ENCODE results near the gene IGFL3. TPM values are rescaled to one million over a fixed set of nuclear protein-coding genes. Genes with fewer than 3 reads are reported as not detected.
A peak's percentile ranks its signal among the peaks of the same experiment; 100 is the strongest.

The IGFL3 gene
- total and polyA plus RNA-seq, 2 of the 13 experiments (the other 11 are each of a cell fraction or from before 2014, with no cell fraction given) = not detected

GRCh38 chr19:46085888-46086287, 38.6 kb downstream of the IGFL3 start:
- Histone ChIP-seq H4K20me1 (ENCODE audit: insufficient read depth, low read length) (no peaks in the 10 kb centered on the region), H3K9ac (ENCODE audit: insufficient read depth, low read depth, low read length) (no peak overlapping the region), H3K36me3 (replicated peaks in 1 of 2; ENCODE audit: control insufficient read depth in 1 of 2, insufficient read depth in 2 of 2, low read length in 2 of 2) (no peaks in the 10 kb centered on the region), H3K27ac (ENCODE audit: extremely low read length, insufficient read depth, low read length) (no peak overlapping the region), H3K4me2 (ENCODE audit: low read depth, low read length) (no peak overlapping the region), H3K27me3 (ENCODE audit: control insufficient read depth in 1 of 2, insufficient read depth in 2 of 2, low read length in 2 of 2) (peaks cover 0 to 6% of the 10 kb centered on the region in 2 experiments; a peak in 1 of 5 replicates), H3K79me2 (ENCODE audit: insufficient read depth, low read length) (no peaks in the 10 kb centered on the region), H2AFZ (ENCODE audit: low read length) (no peak overlapping the region), H3K4me3 (replicated peaks in 1 of 3; ENCODE audit: insufficient read depth in 1 of 3, low read depth in 2 of 3, low read length in 3 of 3) (no peak overlapping the region), H3K4me1 (ENCODE audit: insufficient read depth, low read length) (no peaks in the 10 kb centered on the region), H3K9me3 (ENCODE audit: low read length) (peaks cover 15% of the 10 kb centered on the region; the same call in 1 of the 2 replicates)
- ATAC-seq (no peak), FAIRE-seq (no peak), DNase-seq (ENCODE audit: low spot score) (no peak)
- in situ Hi-C loops (cut with HindIII; ENCODE audit: extremely low pct_ligation_motif_present, low pct_unique_long_range_greater_than_20kb) (no loop called here), intact Hi-C loops (cut with micrococcal nuclease; ENCODE audit: unreplicated experiment) (no loop called here)
- BruUV-seq (replicated peaks) = no TSS peak
- ChIA-PET POLR2A (no interaction called here), CTCF (ENCODE audit: low intra/inter-chr PET ratio, low total read pairs) (no interaction called here)
- TF ChIP-seq HNRNPH1 (optimal IDR thresholded peaks at IDR 0.05; ENCODE audit: low read depth, low read length) (no peak), ZNF160 (CRISPR knock-in tag; IDR thresholded peaks at IDR 0.05) (peak; percentile 95; the same call in 1 of the 2 replicates)
- WGBS (ENCODE audit: low lambda C conversion rate) = 0% methylated on average over 1 of the region's 1 CpG

DNA sequence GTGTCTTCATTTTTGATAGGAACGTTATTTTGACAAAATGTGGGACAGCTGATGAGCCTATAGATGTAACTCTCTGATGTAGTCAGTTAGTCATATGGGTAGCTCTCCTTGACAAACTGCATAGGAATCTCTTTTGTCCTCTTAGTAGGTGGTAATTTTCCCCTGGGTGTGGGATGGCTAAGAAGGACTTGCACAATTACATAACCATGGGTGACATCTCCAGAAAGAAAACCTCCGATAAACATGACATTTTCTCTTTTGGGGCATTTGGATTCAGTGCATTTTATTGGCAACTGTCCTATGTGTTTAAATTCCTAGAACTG, 41.8 kb downstream of the IGFL3 start:
- no peaks in the 10 kb centered on the region for H3K79me2 ChIP-seq (ENCODE audit: insufficient read depth, low read length)
- H3K36me3 ChIP-seq (replicated peaks in 1 of 2; ENCODE audit: control insufficient read depth in 1 of 2, insufficient read depth in 2 of 2, low read length in 2 of 2) = no peaks in the 10 kb centered on the region
- in situ Hi-C loops (cut with HindIII; ENCODE audit: extremely low pct_ligation_motif_present, low pct_unique_long_range_greater_than_20kb) (loop anchor here (5.0 kb wide), 2 partner anchors 110 to 185 kb away; no protein-coding TSS in a partner anchor), intact Hi-C loops (cut with micrococcal nuclease; ENCODE audit: unreplicated experiment) (loop anchor here (1.0 kb wide), 2 partner anchors 107 to 183 kb away; no protein-coding TSS in a partner anchor)
- no TSS peak for BruUV-seq (replicated peaks)
- no peak overlapping the region for H3K27ac ChIP-seq (ENCODE audit: extremely low read length, insufficient read depth, low read length)
- DNase-seq (ENCODE audit: low spot score) (no peak), ATAC-seq (no peak), FAIRE-seq (no peak)
- H3K4me2 ChIP-seq (ENCODE audit: low read depth, low read length) = no peak overlapping the region
- ChIA-PET POLR2A (no interaction called here), CTCF (ENCODE audit: low intra/inter-chr PET ratio, low total read pairs) (interaction anchor here (0.9 to 2.6 kb wide), 3 partner anchors 107 to 183 kb away, joined by 3 to 27 read pairs (median 5); no protein-coding TSS in a partner anchor)
- no peak overlapping the region for H3K9ac ChIP-seq (ENCODE audit: insufficient read depth, low read depth, low read length)
- 29% methylated on average over 2 of the region's 2 CpGs for WGBS (ENCODE audit: low lambda C conversion rate)
- H3K4me1 ChIP-seq (ENCODE audit: insufficient read depth, low read length) = no peaks in the 10 kb centered on the region
- no peak for TF ChIP-seq ZFP41 (CRISPR knock-in tag; IDR thresholded peaks at IDR 0.05; ENCODE audit: borderline replicate concordance)
- TF ChIP-seq SOX13 (IDR thresholded peaks at IDR 0.05) = no peak
- no peak for TF ChIP-seq SOX13 (CRISPR knock-in tag; conservative IDR thresholded peaks at IDR 0.05 in 1 of 2, IDR thresholded peaks at IDR 0.05 in 1 of 2)
- TF ChIP-seq MAZ (IDR thresholded peaks at IDR 0.05; ENCODE audit: borderline replicate concordance, low read depth, low read length) = no peak
- no peak for TF ChIP-seq MAZ (CRISPR knock-in tag; IDR thresholded peaks at IDR 0.05; ENCODE audit: low read depth)
- TF ChIP-seq PRPF4 (IDR thresholded peaks at IDR 0.05; ENCODE audit: low read depth, low read length, poor library complexity, severe bottlenecking) = no peak
- TF ChIP-seq ATF3 (CRISPR knock-in tag; IDR thresholded peaks at IDR 0.05) = no peak
- TF ChIP-seq HIVEP1 (CRISPR knock-in tag; IDR thresholded peaks at IDR 0.05) = no peak
- no peak for TF ChIP-seq HOXA9 (CRISPR knock-in tag; IDR thresholded peaks at IDR 0.05; ENCODE audit: borderline replicate concordance)
- no peak for TF ChIP-seq ZNF33A (CRISPR knock-in tag; IDR thresholded peaks at IDR 0.05; ENCODE audit: borderline replicate concordance)
- TF ChIP-seq JDP2 (CRISPR knock-in tag; IDR thresholded peaks at IDR 0.05; ENCODE audit: borderline replicate concordance) = no peak
- no peak for TF ChIP-seq FOXO1 (CRISPR knock-in tag; IDR thresholded peaks at IDR 0.05)
- no peak for TF ChIP-seq TOPORS (CRISPR knock-in tag; IDR thresholded peaks at IDR 0.05)
- no peak for TF ChIP-seq ZNF607 (CRISPR knock-in tag; IDR thresholded peaks at IDR 0.05; ENCODE audit: borderline replicate concordance)
- no peak for TF ChIP-seq ZNF615 (CRISPR knock-in tag; IDR thresholded peaks at IDR 0.05; ENCODE audit: borderline replicate concordance)
- no peak for TF ChIP-seq RARA (CRISPR knock-in tag; IDR thresholded peaks at IDR 0.05)
- no peak for TF ChIP-seq ZNF496 (CRISPR knock-in tag; IDR thresholded peaks at IDR 0.05; ENCODE audit: insufficient replicate concordance)
- TF ChIP-seq ZNF256 (CRISPR knock-in tag; conservative IDR thresholded peaks at IDR 0.05) = no peak
- no peaks in the 10 kb centered on the region for H4K20me1 ChIP-seq (ENCODE audit: insufficient read depth, low read length)
- no peak overlapping the region for H3K4me3 ChIP-seq (replicated peaks in 1 of 3; ENCODE audit: insufficient read depth in 1 of 3, low read depth in 2 of 3, low read length in 3 of 3)
- H2AFZ ChIP-seq (ENCODE audit: low read length) = no peak overlapping the region
- peaks cover 10% of the 10 kb centered on the region; the same call in 1 of the 2 replicates for H3K9me3 ChIP-seq (ENCODE audit: low read length)
- H3K27me3 ChIP-seq (ENCODE audit: control insufficient read depth in 1 of 2, insufficient read depth in 2 of 2, low read length in 2 of 2) = no peaks in the 10 kb centered on the region

Measured in HepG2 (cell line).